Measurements from ENCODE around the gene SDCBP2. TPM values are rescaled to one million over a fixed set of nuclear protein-coding genes. Genes with fewer than 3 reads are reported as not detected.

The SDCBP2 gene
- total RNA-seq, 4 donors from 2014 or later, result 90.2 to 175 (median 134) TPM

- H3K4me1 ChIP-seq, result peaks cover 0 to 9% (median 7%) of the 10 kb centered on the region in 3 donors
- TF ChIP-seq POLR2A (IDR thresholded peaks at IDR 0.05) (no peak), CTCF (IDR thresholded peaks at IDR 0.05) (no peak)
- no peak overlapping the region for H3K4me3 ChIP-seq
- no peak for DNase-seq
- intact Hi-C loops (cut with DNase I), result no loop called here
- H3K27ac ChIP-seq, result no peak overlapping the region
- H3K36me3 ChIP-seq, result peaks cover 0 to 5% (median 0%) of the 10 kb centered on the region in 3 donors
- 87 to 88% methylated on average over 10 of the region's 10 CpGs for WGBS, 2 donors
- no peaks in the 10 kb centered on the region for H3K9me3 ChIP-seq
- H3K27me3 ChIP-seq, result no peaks in the 10 kb centered on the region
These were observed 29.9 kb downstream of the SDCBP2 start for GRCh38 chr20:1298888-1299511.

GRCh38 chr20:1298166-1298565 lies 30.8 kb downstream of the SDCBP2 start:
- TF ChIP-seq CTCF (IDR thresholded peaks at IDR 0.05), result no peak
- TF ChIP-seq POLR2A (IDR thresholded peaks at IDR 0.05), result no peak
- intact Hi-C loops (cut with DNase I), result no loop called here
- H3K36me3 ChIP-seq, result peaks cover 0 to 5% (median 0%) of the 10 kb centered on the region in 3 donors

GRCh38 chr20:1297486-1297885 lies 31.5 kb downstream of the SDCBP2 start:
- no peak for DNase-seq
- 84 to 94% methylated on average over 2 of the region's 2 CpGs for WGBS, 2 donors
- Histone ChIP-seq H3K36me3 (peaks cover 0 to 5% (median 0%) of the 10 kb centered on the region in 3 donors), H3K27me3 (no peaks in the 10 kb centered on the region), H3K9me3 (no peaks in the 10 kb centered on the region), H3K27ac (no peak overlapping the region), H3K4me1 (peaks cover 0 to 9% (median 7%) of the 10 kb centered on the region in 3 donors), H3K4me3 (no peak overlapping the region)
- intact Hi-C loops (cut with DNase I), result no loop called here
- TF ChIP-seq POLR2A (IDR thresholded peaks at IDR 0.05), result no peak

More at GRCh38 chr20:1298166-1298565, 30.8 kb downstream of the SDCBP2 start:
- H3K27me3 ChIP-seq, result no peaks in the 10 kb centered on the region
- no peak for DNase-seq
- no peaks in the 10 kb centered on the region for H3K9me3 ChIP-seq
- no peak overlapping the region for H3K27ac ChIP-seq
- peaks cover 0 to 9% (median 7%) of the 10 kb centered on the region in 3 donors for H3K4me1 ChIP-seq
- 92 to 94% methylated on average over 4 to 5 of the region's 5 CpGs for WGBS, 2 donors
- H3K4me3 ChIP-seq, result no peak overlapping the region

GRCh38 chr20:1296922-1297321 lies 32.0 kb downstream of the SDCBP2 start:
- H3K9me3 ChIP-seq, result no peaks in the 10 kb centered on the region
- peaks cover 0 to 5% (median 0%) of the 10 kb centered on the region in 3 donors for H3K36me3 ChIP-seq
- DNase-seq, result no peak
- H3K27ac ChIP-seq, result no peak overlapping the region
- no peak overlapping the region for H3K4me3 ChIP-seq
- 87 to 93% methylated on average over 10 to 14 of the region's 14 CpGs for WGBS, 2 donors
- TF ChIP-seq CTCF (IDR thresholded peaks at IDR 0.05) (no peak), POLR2A (IDR thresholded peaks at IDR 0.05) (no peak)
- intact Hi-C loops (cut with DNase I), result no loop called here
- H3K27me3 ChIP-seq, result no peaks in the 10 kb centered on the region
- peaks cover 0 to 9% (median 7%) of the 10 kb centered on the region in 3 donors for H3K4me1 ChIP-seq

GRCh38 chr20:1296117-1296610 lies 32.8 kb downstream of the SDCBP2 start:
- intact Hi-C loops (cut with DNase I), result no loop called here
- no peak for TF ChIP-seq CTCF (IDR thresholded peaks at IDR 0.05)
- TF ChIP-seq POLR2A (IDR thresholded peaks at IDR 0.05), result no peak

More at GRCh38 chr20:1296117-1296610, 32.8 kb downstream of the SDCBP2 start:
- no peak for DNase-seq
- Histone ChIP-seq H3K27me3 (no peaks in the 10 kb centered on the region), H3K4me3 (no peak overlapping the region), H3K4me1 (peaks cover 0 to 8% (median 7%) of the 10 kb centered on the region in 3 donors), H3K9me3 (no peaks in the 10 kb centered on the region), H3K27ac (no peak overlapping the region), H3K36me3 (peaks cover 0 to 5% (median 0%) of the 10 kb centered on the region in 3 donors)
- WGBS, 2 donors, result 75 to 95% methylated on average over 2 to 10 of the region's 20 CpGs
